DOHH2 (cell line): ENCODE data around the gene UBAC2.

Experiments
- CTCF ChIP-seq: fragments of 200-600 bp; sonication (generic); IDR thresholded peaks from one replicate; pipeline ENCODE4 v1.5.1; 2014; ENCODE audit warnings: antibody characterized with exemption, mild to moderate bottlenecking, low read depth, low read length; ENCODE audit not compliant: poor library complexity, severe bottlenecking
- EZH2phosphoT487 ChIP-seq: fragments of 200-600 bp; sonication (generic); IDR thresholded peaks from 2 replicates; pipeline ENCODE4 v1.6.1; 2017; ENCODE audit warnings: borderline replicate concordance, mild to moderate bottlenecking, antibody characterized with exemption, low read length, moderate library complexity, mixed read lengths

GRCh38 chr13:99399623-99399974 is 198.9 kb downstream of the UBAC2 start:
- TF ChIP-seq CTCF (no peak), EZH2phosphoT487 (no peak)
